HG03457 (cell line): Measurements from ENCODE around the gene DPY30.
"Not testable (repeated sequence)": the region's sequence is repeated elsewhere in the genome, so short reads cannot be mapped to it uniquely, and the experiment has no call there.

Source experiments
- ATAC-seq: cut with Tn5 transposase; IDR thresholded peaks from one replicate; pipeline ENCODE4 v1.9.1; 2021; ENCODE audit warnings: moderate number of reproducible peaks; ENCODE audit not compliant: unreplicated experiment

DPY30 gene

GRCh38 chr2:32039447-32040219, at the start of gene DPY30:
Gene DPY30 (minus strand): TSS chr2:32039805. CDS start chr2:32039456, 349 bp downstream.
- ATAC-seq = peak; percentile 76

DNA sequence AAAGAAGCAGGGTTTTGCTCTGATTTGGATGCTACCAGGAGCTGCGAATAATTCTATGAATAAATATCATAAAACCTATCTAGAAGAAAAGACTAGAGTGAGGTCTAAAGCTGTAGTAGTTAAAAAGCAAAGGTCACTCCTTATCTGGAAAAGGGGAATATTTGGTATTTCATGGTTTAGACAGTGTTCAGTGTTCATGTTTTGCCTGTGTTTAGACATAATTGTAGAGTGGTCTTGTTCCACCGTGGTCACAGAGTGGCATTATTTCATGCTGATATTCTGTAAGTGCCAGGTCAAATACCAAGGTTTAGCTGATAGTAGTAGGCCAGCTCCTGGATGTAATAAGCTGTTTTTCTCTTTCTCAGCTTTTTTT, 34.5 kb upstream of the DPY30 start:
- no peak for ATAC-seq

- no peak for ATAC-seq
These were observed 27.9 kb upstream of the DPY30 start for GRCh38 chr2:32067549-32067948.

DNA sequence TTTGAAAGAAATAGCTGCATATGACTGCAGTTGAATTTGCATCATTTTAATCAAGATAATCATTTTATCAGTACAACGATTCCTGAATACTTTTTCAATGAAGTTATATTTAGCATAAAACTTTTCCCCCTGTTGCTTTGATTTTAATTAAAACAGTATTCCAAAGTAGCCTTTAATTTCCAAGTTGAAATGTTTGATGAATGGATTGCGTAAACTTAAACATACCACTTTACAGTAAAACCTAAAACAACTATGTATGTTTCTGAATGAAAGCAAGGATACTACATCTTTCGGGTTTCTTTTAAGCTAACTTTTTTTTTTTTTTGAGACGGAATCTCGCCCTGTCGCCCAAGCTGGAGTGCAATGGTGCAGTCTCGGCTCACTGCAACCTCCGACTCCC, 25.1 kb upstream of the DPY30 start:
- ATAC-seq = no peak

GRCh38 chr2:32064021-32064601, 24.5 kb upstream of the DPY30 start:
- ATAC-seq = no peak

DNA sequence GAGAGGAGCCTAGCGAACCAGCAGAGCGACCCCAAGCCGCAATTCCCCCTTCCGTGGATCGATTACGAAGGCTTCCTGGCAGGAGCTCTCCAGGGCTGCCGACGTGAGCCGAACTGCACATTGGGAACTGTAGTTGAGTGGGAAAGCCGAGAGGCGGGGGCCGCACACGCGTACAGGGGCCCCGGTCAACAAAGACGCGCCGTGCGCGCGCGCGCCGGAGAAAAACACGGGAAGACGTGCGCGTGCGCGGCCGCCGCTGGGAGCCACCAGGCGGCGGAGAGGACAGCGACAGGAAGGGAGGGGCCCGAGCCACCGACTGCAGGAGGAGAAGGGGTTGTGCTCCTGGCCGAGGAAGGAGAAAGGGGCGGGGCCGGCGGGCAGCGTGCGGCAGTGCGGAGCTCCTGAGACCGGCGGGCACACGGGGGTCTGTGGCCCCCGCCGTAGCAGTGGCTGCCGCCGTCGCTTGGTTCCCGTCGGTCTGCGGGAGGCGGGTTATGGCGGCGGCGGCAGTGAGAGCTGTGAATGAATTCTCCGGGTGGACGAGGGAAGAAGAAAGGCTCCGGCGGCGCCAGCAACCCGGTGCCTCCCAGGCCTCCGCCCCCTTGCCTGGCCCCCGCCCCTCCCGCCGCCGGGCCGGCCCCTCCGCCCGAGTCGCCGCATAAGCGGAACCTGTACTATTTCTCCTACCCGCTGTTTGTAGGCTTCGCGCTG, 23.9 kb upstream of the DPY30 start, which contains the start of gene SPAST:
Gene SPAST, plus strand, starts transcription at position 247 of the 711 bp plus-strand sequence. Its CDS starts 276 bp downstream, at position 523.
- peak; percentile 92 for ATAC-seq

DNA sequence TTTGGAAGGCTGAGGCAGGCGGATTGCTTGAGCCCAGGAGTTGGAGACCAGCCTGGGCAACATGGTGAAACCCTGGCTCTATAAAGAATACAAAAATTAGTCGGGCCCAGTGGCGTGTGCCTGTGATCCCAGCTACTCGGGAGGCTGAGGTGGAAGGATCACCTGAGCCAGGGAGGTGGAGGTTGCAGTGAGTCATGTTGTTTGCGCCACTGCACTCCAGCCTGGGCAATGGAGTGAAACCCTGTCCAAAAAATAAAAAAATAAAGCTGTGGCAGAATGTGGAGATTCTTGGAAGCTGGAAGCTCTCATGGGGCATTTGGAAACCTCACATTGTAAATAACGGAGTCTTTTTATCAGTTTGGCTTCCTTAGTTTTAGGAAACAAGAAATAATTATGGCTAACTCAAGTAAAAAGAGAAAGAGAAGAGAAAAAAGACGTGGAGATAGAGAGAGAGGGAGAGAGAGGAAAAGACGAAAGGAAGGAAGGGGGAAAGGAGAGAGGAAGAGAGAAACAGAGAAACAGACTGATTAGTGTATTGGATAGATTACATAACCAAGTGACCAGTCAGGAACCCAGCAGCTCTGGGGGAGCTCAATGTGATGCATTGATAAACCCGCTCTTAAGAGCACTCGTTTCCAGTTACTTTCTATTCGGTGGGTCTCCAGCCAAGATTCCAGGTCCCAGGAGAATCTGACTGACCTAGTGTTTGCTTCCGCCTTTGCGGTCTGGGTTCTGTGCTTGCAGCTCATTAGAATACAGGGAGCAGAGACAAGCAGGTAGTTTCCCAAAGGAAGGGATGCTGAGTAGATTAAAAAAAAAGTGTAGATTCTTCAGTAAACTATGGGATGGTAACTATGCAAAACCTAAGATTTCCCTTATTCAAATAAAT, 22.6 kb upstream of the DPY30 start:
- no peak for ATAC-seq

GRCh38 chr2:32061430-32061829, 21.8 kb upstream of the DPY30 start:
- no peak for ATAC-seq

DNA sequence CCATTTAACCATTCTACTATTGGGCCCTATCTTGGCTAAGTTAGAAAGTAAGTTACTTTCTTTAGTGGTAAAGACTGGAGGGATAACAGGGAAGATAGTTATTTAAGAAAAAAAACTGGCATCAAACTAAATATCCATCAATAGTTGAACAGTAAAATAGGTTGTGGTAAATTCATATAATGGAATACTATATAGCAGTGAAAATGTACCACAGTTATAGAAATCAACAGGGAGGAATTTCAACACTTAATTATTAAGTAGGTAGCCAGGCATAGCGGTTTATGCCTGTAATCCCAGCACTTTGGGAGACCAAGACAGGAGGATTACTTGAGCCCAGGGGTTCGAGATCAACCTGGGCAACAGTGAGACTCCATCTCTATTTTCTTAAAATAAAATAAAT, 20.7 kb upstream of the DPY30 start:
- ATAC-seq = no peak

- ATAC-seq = no peak
These were observed 18.5 kb upstream of the DPY30 start for GRCh38 chr2:32058130-32058529.

GRCh38 chr2:32054583-32054982, 15.0 kb upstream of the DPY30 start:
- not testable (repeated sequence) for ATAC-seq

- ATAC-seq = no peak
These were observed 12.3 kb upstream of the DPY30 start for GRCh38 chr2:32051836-32052439.

- ATAC-seq = no peak
These were observed 4.0 kb upstream of the DPY30 start for GRCh38 chr2:32043561-32043960.

DNA sequence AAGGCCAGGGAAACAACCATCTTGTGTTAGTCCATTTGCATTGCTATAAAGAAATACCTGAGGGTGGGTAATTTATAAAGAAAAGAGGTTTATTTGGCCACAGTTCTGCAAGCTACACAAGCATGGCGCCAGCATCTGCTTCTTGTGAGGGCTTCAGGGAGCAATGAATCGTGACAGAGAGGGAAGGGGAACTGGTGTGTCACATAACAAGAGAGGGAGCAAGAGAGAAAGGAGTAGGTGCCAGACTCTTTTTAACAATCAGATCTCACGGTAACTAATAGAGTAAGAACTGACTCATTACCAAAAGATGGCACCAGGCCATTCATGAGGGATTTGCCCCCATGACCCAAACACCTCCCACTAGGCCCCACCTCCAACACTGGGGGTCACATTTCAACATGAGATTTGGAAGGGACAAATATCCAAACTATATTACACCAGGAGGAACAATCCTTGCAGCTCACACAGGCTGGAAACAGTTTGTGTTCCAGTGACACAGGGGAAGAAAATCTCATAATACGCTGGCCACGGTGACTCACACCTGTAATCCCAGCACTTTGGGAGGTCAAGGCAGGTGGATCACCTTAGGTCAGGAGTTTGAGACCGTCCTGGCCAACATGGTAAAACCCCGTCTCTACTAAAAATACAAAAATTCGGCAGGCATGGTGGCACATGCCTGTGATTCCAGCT, 5.3 kb downstream of the DPY30 start:
- ATAC-seq = not testable (repeated sequence)

GRCh38 chr2:32018789-32019482, 20.7 kb downstream of the DPY30 start:
- ATAC-seq = not testable (repeated sequence)

DNA sequence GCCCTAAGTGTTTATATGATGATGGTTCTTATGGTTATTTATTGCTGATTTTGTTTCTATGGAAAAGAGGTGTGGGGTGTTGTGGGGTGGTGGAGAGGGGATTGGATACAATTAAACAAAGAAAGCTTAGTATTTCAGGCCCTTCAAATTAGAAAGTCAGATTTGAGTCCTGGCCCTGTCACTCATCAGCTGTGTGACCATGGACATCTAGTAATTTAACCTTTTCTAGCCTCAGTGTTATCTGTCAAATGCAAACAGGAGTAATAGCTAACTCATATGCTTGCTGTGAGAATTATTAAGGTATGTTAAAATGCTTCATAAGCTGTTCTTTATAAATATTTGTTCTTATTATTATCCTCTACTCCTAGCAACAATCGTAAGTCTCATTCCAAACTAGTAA, 26.7 kb downstream of the DPY30 start:
- no peak for ATAC-seq

GRCh38 chr2:32011485-32011960, 28.1 kb downstream of the DPY30 start:
- no peak for ATAC-seq

- ATAC-seq = peak; percentile 55
These were observed 28.7 kb downstream of the DPY30 start, which contains the start of gene MEMO1 for GRCh38 chr2:32010670-32011484. Gene MEMO1 (minus strand): TSS chr2:32011008. CDS start chr2:32010247, 761 bp downstream.
